Measurements from ENCODE around the gene AZIN2. TPM values are rescaled to one million over a fixed set of nuclear protein-coding genes. Genes with fewer than 3 reads are reported as not detected.

AZIN2 gene
- total and polyA plus RNA-seq, 2 of the 8 experiments (the other 6 are each of a cell fraction or from before 2014, with no cell fraction given): 0.22 to 0.91 TPM

DNA sequence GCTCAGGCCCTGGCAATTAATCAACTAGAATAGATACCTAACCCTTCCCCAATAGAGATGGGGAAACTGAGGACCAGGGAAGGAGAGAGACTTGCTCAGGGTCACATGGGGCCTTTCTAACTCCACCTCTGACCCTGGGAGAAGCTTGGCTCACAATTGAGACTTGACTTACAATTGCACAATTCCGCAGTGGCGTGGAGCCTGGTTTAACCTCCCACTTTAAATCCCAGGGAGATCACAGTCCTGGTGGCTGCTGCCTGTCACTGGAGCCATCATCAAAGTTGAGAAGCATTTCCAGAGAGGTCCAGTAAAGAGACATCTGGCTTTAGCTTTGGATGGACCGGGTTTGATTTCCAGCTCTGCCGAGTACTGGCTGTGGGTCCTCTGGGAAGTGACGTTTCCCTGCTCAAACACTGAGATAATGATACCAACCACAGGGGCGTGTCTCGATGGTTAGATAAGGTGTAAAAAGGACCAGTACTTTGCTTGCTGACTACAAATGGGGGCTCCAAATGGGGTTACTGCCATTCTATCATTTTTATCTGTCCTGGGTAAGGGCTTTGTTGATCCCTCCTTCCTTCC is 61.6 kb downstream of the AZIN2 start:
- H2BK20ac ChIP-seq (ENCODE audit: low read length): no peak overlapping the region
- H2AFZ ChIP-seq (ENCODE audit: low read length): no peak overlapping the region
- no peak overlapping the region for H2AK5ac ChIP-seq (ENCODE audit: low read depth, low read length)
- no peak overlapping the region for H3K4ac ChIP-seq (replicated peaks; ENCODE audit: insufficient read length, low read depth, low read length)
- ChIA-PET CTCF (ENCODE audit: partially characterized antibody) (interaction anchor here (0.8 to 2.3 kb wide), 7 partner anchors 16 to 164 kb away, joined by 3 to 7 read pairs (median 4); no protein-coding TSS in a partner anchor), POLR2A (ENCODE audit: partially characterized antibody) (interaction anchor here (0.7 to 4.0 kb wide), 3 partner anchors 9 to 1036 kb away, joined by 3 to 23 read pairs (median 7); no protein-coding TSS in a partner anchor)
- H4K20me1 ChIP-seq (replicated peaks in 1 of 2; ENCODE audit: control insufficient read depth in 1 of 2, insufficient read depth in 2 of 2, low read length in 2 of 2): no peaks in the 10 kb centered on the region
- no peak overlapping the region for H3K9ac ChIP-seq (replicated peaks in 1 of 4; ENCODE audit: extremely low read depth in 1 of 4, low read depth in 3 of 4, low read length in 3 of 4)
- H3K23ac ChIP-seq (ENCODE audit: insufficient read length): no peak overlapping the region
- H3K27me3 ChIP-seq (replicated peaks in 1 of 4; ENCODE audit: control insufficient read depth in 3 of 4, extremely low read depth in 1 of 4, insufficient read depth in 3 of 4, low read length in 3 of 4): no peaks in the 10 kb centered on the region
- no peak overlapping the region for H3K27ac ChIP-seq (ENCODE audit: low read depth, low read length)
- H3K56ac ChIP-seq (replicated peaks; ENCODE audit: insufficient read length, low read depth, low read length): no peak overlapping the region
- no peak overlapping the region for H2BK5ac ChIP-seq (ENCODE audit: low read depth, low read length)
- no peak overlapping the region for H4K91ac ChIP-seq (replicated peaks; ENCODE audit: insufficient read length, low read length)
- no peaks in the 10 kb centered on the region; the same call in 1 of the 2 replicates for H3K23me2 ChIP-seq (ENCODE audit: low read depth, low read length)
- no peaks in the 10 kb centered on the region for H3K79me2 ChIP-seq (ENCODE audit: control insufficient read depth in 1 of 2, insufficient read depth in 2 of 2, low read length in 2 of 2)
- H3K36me3 ChIP-seq (ENCODE audit: control insufficient read depth in 2 of 4, insufficient read depth in 4 of 4, low read length in 3 of 4): peaks cover 0 to 5% (median 0%) of the 10 kb centered on the region in 4 experiments; a peak in 2 of 8 replicates
- H2BK120ac ChIP-seq (replicated peaks; ENCODE audit: low read depth, low read length): no peak overlapping the region
- H3K9me3 ChIP-seq (ENCODE audit: insufficient read depth in 2 of 2, low read depth in 1 of 2, low read length in 1 of 2): no peaks in the 10 kb centered on the region
- DNase-seq (ENCODE audit: low read depth in 1 of 2, low spot score in 2 of 2) (no peak), FAIRE-seq (no peak)
- no peaks in the 10 kb centered on the region for H3K79me1 ChIP-seq (ENCODE audit: low read depth, low read length)
- peaks cover 6 to 23% (median 11%) of the 10 kb centered on the region in 4 experiments for H3K4me1 ChIP-seq (replicated peaks in 1 of 4; ENCODE audit: control insufficient read depth in 3 of 4, insufficient read depth in 4 of 4, low read length in 3 of 4)
- 86% methylated on average over 7 of the region's 7 CpGs; no CpG with 5 or more reads in 1 of the 2 experiments for WGBS, 2 experiments (ENCODE audit: extremely low coverage in 1 of 2, insufficient coverage in 1 of 2, insufficient read length in 1 of 2, insufficient replicate concordance in 2 of 2, low coverage in 1 of 2, low lambda C conversion rate in 2 of 2, missing lambda C conversion rate in 1 of 2)
- no peak overlapping the region for H3K14ac ChIP-seq (ENCODE audit: insufficient read length)
- no peak overlapping the region for H3K4me2 ChIP-seq (ENCODE audit: insufficient read depth in 1 of 2, low read depth in 2 of 2, low read length in 2 of 2)
- H4K5ac ChIP-seq (ENCODE audit: insufficient read length, low read depth, low read length): no peak overlapping the region
- H4K8ac ChIP-seq (ENCODE audit: extremely low read depth, insufficient read depth, low read length): no peak overlapping the region
- no peak overlapping the region for H2BK15ac ChIP-seq (ENCODE audit: low read length)
- H3K18ac ChIP-seq (ENCODE audit: extremely low read depth, low read length): no peak overlapping the region
- H3K4me3 ChIP-seq (ENCODE audit: extremely low read depth in 1 of 4, insufficient read depth in 2 of 4, low read depth in 3 of 4, low read length in 4 of 4): no peak overlapping the region
- no peak overlapping the region for H2BK12ac ChIP-seq (ENCODE audit: low read depth, low read length)
- TF ChIP-seq, protein P1, sequence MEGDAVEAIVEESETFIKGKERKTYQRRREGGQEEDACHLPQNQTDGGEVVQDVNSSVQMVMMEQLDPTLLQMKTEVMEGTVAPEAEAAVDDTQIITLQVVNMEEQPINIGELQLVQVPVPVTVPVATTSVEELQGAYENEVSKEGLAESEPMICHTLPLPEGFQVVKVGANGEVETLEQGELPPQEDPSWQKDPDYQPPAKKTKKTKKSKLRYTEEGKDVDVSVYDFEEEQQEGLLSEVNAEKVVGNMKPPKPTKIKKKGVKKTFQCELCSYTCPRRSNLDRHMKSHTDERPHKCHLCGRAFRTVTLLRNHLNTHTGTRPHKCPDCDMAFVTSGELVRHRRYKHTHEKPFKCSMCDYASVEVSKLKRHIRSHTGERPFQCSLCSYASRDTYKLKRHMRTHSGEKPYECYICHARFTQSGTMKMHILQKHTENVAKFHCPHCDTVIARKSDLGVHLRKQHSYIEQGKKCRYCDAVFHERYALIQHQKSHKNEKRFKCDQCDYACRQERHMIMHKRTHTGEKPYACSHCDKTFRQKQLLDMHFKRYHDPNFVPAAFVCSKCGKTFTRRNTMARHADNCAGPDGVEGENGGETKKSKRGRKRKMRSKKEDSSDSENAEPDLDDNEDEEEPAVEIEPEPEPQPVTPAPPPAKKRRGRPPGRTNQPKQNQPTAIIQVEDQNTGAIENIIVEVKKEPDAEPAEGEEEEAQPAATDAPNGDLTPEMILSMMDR (IDR thresholded peaks at IDR 0.05; ENCODE audit: control extremely low read depth in 1 of 3, insufficient read depth in 1 of 3, low read depth in 1 of 3, low read length in 3 of 3): no peak
- no peak for TF ChIP-seq TAF7 (optimal IDR thresholded peaks at IDR 0.05; ENCODE audit: borderline replicate concordance, low read depth, low read length)
- no peak for TF ChIP-seq POU5F1 (IDR thresholded peaks at IDR 0.05; ENCODE audit: low read depth, low read length)
- TF ChIP-seq SP4 (IDR thresholded peaks at IDR 0.05; ENCODE audit: low read length): no peak
- TF ChIP-seq EZH2 (IDR thresholded peaks at IDR 0.05; ENCODE audit: low read depth, low read length, severe bottlenecking): no peak
- no peak for TF ChIP-seq SP2 (IDR thresholded peaks at IDR 0.05; ENCODE audit: low read length)
- TF ChIP-seq BACH1 (IDR thresholded peaks at IDR 0.05; ENCODE audit: low read length): no peak
- TF ChIP-seq SIN3A (conservative IDR thresholded peaks at IDR 0.05 in 1 of 2, IDR thresholded peaks at IDR 0.05 in 1 of 2; ENCODE audit: low read depth in 1 of 2, low read length in 2 of 2): no peak
- TF ChIP-seq JUN (IDR thresholded peaks at IDR 0.05; ENCODE audit: low read depth, low read length): no peak
- no peak for TF ChIP-seq CBX8 (IDR thresholded peaks at IDR 0.05; ENCODE audit: borderline replicate concordance, low read depth, low read length)
- no peak for TF ChIP-seq SIRT6 (IDR thresholded peaks at IDR 0.05; ENCODE audit: low read length)

Measured in H1 (cell line).